NCI-H146 treated with DMSO at 0.1 percent for 48 hours (cell line): ENCODE data around the gene THSD4.

Experiments used
- DNase-seq: peaks from one replicate; lab custom pipeline; 2025; ENCODE audit not compliant: unreplicated experiment; lab: John Stamatoyannopoulos, UW

Gene THSD4

DNA sequence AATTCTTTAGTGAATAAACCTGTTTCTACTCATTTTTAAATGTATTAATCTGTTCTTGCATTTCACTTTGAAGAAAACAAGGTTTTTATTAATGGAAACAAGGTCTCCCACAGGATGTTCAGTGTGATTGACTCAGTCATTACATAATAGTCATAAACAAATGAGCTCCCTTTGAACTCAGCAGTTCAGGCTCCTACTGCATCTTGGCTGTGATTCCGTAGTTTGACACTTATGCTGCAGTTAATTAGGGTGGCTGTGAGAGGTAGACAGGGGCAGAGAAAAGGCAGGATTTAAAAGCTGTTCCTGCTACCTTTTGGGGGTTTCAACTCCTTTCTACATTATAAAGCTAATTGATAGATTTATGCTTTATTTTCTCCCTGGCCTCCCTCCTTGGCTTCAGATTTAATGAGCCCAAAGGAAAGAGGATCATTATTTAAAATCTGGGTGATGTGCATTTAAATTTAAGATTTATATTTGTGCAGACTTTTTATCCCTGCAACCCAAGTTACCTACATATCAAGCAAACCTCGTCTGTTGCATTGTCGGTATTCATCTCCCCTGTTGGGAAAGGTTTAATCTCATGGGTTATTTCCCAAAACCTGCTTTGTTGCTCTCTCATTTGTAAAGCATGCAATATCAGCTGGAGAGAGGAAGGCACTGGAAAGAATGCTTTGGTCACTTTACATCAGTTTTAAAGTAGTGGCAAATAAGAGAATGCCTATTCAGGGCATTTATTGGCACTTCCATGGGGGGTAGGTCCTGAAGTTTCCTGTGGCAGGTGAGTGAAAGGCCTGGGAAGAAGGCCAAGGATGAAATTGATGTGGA is 350.1 kb downstream of the THSD4 start:
- DNase-seq = no peak

DNA sequence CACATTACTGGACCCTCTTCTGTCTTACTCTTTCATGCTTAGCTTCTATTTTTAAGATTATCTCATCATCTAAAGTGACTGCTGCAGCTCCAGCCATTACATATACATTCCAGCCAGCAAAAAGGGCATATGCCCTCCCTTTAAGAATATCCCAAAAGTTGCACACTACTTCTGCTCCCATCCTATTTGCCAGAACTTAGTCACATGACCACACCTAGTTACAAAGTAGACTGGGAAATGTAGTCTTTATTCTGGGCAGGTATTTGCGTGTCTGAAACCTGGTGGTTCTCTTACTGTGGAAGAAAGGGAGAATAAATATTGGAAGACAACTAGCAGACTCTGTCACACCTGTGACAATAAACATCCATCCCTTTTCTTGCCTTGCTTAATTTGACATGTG is 353.4 kb downstream of the THSD4 start:
- no peak for DNase-seq

DNA sequence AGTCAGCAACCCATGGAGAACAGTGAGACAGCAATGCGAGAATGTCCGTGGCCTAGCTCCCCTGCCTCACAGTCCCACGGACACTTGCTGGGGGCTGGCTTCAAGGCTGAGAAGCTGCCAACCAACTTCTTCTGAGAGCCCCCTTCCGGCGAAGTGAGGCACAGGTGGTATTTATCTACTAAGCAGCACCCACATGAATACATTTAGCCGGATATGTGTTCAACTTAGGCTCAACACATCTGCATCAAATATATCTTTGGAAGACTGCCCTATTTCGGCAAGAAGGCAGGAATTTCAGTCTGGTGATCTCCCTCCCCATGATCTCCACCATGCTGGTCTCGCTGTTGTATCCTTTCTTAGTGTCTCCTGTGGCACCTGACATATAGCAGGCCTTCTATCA is 354.1 kb downstream of the THSD4 start:
- no peak for DNase-seq

DNA sequence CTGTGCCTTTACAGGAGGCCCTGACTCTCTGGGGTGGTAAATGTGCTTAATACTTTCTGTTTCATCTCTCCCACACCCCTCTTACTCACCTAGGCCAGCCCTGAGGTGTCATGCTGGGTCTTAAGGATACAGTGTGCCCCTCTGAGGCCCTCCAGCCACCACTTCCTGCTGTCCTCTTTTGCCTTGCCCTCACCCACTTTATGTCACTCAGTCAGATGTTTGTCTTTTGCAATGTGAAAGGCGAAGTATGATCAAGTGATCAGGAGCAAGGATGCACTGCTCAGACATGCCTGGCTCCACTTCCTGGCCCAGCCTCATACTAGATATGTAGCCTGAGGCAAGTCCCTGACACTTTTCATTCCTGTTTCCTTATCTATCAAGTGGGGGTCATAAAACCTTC is 356.1 kb downstream of the THSD4 start:
- no peak for DNase-seq

DNA sequence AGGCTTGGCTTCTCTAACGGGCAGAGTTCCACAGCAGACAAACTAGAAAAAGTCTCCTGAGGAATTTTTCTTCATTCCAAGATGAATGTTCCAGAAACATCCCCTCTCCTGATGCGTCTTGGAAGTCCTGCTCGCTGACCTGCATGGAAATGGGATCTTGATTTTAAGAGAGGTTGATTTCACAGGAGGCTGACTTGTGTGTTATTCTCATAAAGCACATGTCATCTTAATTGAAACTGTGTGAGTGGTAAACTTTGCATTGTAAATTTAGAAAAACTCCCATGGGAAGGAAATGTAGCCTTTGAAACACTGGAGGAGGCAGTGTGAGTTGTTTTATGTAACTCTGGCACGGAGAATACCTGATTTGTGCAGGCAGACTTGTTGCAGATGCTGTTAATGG is 357.3 kb downstream of the THSD4 start:
- no peak for DNase-seq

DNA sequence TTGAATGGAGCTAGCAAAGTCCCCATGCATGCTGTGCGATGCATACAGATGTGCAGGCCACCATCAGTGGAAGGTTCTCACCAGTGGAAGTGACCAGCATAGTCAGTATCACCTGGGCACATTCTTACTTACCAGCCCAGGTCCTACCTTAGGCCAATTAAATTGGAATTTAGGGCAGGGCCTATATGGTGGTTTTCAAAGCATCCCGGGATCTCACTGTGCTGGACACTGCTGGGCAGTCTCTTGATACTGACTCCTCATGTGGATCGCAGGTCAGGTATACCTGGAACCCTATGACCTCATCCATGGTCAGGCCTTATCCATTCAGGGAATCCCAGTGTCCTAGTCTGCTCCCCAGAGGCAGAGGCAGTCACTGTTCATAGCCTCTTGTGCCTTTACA is 358.5 kb downstream of the THSD4 start:
- DNase-seq = no peak

DNA sequence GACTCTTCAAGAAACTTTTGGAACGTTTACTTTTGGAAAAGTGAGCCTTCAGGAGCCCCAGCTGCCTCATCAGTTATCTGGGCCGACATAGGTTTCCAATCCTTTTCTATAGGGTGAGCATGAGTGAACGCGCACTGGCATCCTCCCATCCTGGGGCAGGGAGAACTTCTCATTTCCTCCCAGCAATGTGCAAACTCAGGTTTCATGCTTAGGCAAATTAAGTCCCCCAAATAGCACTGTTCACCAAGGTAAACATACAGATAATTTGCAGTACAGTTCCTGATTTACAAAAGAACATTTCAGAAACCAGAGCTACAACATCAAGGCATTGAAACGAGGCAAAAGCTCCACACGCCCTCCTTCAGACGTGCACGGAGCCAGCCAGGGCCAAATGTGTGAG is 361.6 kb downstream of the THSD4 start:
- DNase-seq = no peak

DNA sequence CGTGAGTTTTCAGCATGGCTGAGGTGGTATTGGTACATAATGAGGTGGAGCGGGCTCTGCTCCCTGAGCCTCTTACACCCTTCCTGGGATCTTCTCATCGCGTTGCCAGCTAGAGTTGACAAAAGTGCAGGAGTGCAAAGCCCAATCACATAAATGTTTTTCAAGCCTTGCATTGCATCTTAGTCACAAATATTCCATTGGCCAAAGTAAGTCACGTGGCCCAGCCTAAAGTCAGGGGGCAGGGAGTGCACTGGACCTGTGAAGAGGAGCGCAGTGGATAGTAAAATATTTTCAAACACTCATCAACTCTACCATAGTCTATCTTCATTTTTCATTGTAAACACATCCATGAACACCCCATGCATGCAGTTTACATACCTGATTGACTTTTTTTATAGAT is 365.3 kb downstream of the THSD4 start:
- DNase-seq = no peak

DNA sequence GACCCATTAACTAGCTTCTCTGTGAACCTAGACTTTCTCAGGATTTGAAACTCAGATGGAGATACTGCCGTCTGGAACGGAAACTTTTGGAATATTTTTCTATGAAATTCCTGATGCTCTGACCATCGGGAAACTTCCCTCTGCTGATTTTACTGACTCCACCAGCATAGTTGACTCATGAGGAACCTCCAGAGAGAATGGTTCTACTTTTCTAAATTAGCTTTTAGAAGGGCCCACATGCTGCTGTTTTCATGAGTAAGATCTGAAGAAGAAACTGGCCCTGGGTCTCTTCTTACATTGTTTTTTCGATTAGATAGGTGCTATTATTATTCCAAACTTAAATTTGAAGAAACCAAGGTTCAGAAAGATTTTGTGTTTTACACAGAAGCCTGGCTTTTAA is 368.8 kb downstream of the THSD4 start:
- no peak for DNase-seq

DNA sequence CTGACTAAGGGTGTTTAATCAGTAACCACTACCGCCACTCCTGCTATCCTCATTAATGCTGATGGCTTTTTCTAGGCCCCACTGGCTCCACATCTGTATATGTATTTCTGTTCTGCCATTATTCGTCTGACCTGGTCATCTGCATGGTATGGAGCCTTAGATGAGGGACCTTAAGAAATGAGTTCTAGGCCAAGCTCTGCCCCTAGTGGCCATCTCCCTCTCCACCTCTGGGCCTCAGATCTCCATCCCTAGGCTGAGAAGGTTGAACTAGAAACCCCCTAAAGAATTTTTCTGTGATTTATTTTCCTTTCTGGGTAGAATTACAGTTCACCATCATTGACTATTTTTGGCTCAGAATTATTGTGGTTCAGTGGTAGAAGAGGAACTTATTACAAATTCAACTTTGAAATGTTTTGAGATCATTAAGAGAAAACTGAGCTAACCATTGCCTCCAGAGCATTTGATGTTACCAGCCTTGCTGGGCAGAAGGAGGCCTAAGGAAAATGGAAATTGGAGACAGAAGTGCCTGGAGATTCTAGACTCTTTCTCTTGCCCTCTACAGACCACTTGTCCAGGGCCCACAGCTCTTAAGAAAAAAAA is 369.9 kb downstream of the THSD4 start:
- DNase-seq = no peak

DNA sequence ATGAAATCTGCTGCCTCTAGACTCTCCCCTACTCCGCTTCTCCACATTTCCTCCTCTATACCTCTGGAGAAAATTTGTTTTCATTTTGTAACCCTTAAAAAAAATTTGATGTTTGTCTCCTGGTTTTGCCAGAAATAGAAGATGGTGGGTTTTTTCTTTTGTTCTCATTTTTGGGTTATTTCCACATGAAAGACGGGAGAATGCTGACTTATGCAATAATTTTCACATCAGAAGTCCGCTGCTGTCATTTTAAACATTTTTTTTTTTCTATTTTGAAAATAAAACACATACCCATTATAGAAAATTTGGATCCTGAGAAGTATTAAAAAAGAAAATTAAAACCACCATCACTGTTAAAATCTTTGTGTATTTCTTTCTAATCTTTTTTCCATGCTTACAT is 374.3 kb downstream of the THSD4 start:
- no peak for DNase-seq

DNA sequence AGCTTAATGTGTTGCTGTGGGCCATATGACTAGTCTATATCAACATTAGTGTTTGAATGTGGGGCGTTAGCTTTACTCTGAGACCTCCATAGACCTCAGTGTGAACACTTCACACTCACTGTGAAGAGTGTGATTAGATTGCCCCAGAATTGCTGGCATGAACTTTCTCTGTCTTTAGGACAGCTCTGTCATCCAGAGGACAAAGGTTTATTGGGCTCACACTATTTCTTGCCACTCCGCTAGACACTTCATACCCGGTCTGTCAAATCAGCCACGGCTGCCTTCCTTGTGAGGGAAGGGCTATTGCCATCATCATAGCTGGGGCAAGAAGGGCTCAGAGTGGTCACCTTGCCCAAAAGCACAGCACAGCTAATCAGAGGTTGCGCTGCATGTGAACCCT is 378.3 kb downstream of the THSD4 start:
- DNase-seq = no peak

DNA sequence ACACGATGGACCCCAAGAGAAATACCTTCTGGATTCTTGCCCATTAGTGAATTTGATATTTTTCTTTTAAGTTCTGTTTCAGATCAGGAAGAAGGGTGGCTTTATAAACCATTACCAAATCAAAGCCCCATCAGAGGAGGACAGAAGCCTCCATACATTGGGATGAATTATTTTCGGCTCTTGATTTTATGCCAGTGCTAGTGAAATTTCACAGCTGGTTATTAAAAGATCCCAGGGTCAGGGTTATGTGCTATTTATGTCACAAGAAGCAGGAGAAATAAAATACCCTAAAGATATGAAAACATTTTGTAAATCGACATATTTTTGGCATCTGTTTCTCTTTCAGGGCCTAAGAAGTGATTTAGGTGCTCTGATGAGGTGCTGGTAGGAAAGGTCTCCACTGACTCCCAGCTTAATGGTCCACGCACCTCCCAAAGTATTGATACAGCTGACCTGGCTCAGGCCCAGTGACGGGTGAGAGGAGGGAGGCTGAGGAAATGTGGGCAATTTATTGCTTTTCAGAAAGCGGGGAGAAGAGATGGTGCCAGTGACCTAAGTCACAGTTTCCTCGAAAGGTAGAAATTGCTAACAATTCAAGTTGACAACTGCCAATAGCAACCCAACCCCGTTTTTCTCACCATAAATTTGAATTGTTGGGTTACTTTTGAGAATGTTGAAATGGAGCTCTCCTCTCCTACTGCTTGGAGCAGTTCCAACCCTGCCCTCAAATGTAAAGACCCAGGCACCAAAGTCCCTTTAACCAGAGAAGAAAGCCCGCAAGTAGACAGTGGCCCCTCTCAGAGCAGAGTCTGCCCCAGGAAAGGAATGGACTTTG is 379.5 kb downstream of the THSD4 start:
- no peak for DNase-seq

DNA sequence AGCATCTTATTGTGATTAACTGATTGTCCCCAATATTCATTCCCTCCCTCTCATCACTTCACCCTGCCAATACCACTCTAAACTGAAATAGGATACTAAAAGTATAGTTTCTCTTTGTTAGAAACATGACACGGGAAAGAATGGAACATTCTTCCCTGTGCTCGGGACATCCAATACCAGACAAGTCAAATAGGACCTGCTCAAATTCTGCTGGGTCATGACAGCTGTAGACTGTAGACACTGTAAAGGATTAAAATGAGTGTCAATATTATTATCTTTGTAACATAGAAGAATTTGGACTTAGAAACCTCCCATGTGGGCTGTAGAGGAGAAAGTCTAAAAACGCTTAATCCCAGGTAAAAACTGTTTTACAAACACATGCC is 380.1 kb downstream of the THSD4 start:
- DNase-seq = no peak

DNA sequence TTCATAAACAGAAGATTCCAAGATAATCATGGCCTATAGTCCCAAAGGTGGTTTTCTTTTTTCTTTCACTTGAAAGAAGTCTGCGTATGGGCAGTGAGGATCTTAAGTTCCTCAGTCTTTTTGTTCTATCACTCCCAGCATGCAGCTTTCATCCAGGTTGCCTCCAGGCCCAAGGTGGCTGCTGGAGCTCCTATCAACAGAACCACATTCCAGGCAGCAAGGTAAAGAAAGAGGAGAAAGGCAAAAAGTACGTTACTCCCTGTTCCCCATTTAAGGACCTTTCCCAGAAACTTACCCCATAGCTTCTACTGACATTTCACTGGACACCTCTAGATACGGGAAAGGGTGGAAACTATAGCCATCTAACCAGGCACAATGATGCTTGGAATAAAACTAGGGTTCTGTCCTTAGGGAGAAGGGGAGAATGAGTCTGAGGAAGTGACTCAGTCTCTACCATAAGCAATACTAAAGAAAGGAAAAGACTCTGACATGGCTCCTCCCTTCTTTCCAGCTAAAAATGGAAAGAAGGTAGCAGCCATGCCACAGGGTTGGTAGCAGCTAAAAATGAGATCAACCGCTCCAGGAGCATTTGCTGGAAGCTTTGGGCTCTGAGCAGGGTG is 381.2 kb downstream of the THSD4 start:
- no peak for DNase-seq

DNA sequence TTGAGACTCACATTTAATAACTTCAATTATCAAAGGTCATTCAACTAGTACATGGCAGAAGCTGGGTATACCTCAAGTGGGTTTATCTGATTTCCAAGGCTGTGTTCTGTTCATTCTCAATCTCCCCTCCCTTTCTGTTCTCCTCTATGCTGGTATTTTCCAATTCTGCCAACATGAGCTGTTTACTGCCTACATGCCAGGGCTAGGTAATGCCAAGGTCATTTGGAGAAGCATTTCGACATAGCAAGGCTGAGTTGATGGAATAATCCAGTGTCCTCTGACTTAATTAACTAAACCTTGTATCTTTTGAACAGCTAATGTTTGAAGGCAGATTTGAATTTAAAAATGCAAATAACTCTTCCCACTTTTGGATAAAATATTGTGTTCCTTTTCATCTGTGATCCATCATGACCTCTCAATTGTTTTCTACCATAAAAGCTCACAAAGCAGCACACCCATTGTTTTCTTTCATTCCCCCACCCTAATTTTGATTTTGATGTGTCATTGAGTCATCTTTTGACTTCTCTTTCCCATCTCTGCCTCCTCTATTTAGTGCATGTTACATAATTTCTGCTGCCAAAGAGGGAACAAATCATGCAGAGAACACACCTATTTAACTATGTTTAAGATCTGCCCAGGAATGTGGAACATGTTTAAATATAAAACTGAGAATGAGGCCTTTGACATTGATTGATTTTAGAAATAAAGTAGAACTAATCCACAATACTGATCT is 386.2 kb downstream of the THSD4 start:
- no peak for DNase-seq

DNA sequence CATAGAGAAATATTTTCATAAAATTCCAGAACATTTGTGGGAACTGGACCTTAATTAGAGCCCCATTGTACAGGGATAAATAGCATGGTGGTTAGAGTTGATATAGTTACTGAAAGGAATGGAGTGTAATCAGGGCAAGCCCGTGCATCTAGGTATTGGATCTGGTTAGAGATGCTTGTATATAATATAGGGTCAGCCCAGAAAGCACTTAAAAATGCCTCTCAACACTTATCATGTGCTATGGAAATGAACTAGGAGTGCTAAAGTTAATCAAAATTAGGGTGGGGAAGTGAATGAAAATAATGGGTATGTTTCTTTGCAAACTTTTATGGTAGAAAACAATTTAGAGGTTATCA is 386.8 kb downstream of the THSD4 start:
- DNase-seq = no peak

DNA sequence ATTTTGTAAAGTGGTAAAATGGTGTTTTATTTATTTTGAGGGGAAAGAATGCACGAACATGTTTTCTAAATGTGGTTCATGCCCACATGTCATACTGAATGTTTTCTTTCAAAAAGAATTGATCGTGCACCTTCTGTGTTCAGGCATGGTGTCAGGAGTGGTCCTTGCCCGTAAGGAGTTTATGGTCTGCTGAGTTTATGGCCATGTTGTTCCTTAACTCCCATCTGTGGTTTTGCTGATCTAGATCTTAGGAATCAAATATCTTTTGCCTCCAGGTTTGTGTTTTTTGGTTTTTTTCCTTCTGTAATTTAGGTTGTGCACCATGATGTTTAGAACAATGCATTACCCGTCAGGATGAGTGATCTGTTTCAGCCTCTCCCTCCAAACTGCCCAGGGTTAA is 390.7 kb downstream of the THSD4 start:
- DNase-seq = no peak

DNA sequence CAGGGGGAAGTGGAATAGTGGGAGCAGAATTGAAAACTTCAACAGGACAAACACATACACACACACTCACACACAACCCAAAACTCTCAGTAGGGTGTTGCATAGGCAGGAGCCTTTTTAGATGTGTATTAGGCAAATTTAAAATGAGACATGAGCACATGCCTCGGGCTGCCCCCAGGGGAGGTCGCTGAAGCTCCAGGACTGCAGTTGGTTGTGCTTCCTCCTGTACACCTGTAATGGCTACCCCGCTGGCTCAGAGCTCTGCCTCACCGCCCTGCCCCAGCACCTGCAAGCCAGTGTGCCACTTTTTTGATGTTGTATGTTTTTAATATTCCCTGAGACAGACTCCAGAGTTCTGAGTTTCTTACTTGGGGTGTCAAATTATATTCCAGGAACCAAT is 391.7 kb downstream of the THSD4 start:
- DNase-seq = no peak

DNA sequence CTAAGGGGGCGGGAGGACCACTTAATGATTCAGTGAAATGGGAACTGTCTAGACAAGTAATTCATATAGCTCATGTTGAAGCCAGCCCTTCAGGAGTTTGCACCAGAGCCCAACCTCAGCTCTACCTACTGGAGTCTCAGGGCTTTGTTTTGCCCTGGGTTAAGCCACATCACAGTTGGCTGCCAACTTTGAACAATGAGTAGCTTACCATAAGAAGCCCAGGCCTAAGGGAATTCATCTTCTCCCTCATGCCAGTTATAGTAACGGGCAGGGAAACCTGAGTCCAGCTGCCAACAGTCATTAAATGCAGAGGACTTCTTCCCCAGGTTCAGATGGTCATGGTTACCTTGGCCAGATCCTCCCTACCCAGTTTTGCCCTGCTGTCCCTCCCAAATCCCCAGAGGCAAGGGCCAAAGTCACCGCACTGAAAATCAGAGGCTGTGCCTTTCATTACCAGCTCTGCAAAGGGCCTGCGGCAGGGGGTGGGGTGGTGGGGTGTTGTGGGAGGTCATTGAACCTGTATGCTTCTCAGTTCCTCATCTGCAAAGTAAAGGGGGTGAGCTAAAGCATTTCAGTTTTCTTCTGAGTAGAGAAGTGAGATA is 392.9 kb downstream of the THSD4 start:
- DNase-seq = no peak

DNA sequence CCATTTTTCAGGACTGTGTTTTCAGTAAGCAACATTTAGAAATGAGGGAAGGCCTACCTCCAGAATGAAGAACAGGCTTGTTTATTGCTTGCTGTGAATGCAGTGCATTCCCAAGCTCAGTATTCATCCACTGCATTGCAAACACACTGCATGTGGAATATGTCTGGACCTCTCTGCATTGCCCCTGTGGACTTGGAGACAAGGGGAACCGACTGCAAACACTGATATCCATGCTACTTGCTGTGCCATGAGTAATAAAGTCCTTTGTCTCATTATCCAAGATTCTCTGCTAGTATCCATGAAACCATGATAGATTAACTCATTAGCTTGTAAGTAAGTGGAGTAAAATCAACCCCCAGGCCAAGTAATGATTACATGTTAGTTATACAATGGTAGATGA is 393.9 kb downstream of the THSD4 start:
- no peak for DNase-seq
